Measurements from ENCODE around the gene DNAJC7. TPM values are rescaled to one million over a fixed set of nuclear protein-coding genes. Genes with fewer than 3 reads are reported as not detected.
A peak's percentile ranks its signal among the peaks of the same experiment; 100 is the strongest.

The DNAJC7 gene
- total and polyA plus RNA-seq, 9 of the 15 experiments (the other 6 are each of a cell fraction or from before 2014, with no cell fraction given), result 85.8 to 262 (median 157) TPM

DNA sequence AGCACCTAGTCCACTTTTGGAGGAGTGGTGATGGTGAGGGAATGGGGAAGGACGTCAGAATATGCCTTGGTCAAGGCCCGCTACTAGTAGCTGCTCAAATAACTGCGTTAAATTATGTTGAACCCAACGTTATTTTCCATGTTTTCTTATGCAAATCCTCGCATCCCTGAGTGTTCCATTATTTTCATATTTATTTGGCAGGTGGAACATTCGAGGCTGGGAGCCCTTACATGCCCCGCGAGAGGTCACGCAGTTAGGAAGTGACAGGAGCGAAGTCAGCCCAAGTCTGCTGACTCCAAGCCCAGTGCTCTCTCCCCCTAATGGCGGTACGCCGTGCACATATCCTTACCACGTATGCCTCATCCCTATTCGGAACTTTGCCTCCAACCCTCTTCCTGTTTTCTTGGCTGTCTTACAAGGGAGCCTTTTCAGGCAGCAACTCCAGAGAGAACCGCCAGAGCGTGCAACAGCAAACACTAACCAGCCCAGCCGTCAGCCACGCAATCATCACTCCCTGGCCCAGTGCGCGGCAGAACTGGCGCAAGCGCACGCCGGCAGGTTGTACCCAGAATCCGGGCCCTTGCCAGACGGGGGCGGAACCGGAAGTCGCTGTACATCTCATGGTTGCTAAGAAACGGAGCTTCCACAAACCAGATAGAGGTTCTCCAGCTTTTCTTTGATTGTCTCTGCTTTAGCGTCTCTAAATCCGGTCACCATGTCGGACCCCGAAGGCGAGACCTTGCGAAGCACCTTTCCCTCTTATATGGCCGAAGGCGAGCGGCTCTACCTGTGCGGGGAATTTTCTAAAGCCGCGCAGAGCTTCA lies 87.0 kb downstream of the DNAJC7 start, which contains the start of gene ODAD4 (continued):
- TF ChIP-seq CHD1 (IDR thresholded peaks at IDR 0.05; ENCODE audit: low read length) (peak; percentile 45), SREBF1 (IDR thresholded peaks at IDR 0.05; ENCODE audit: borderline replicate concordance, low read depth, low read length) (no peak), E2F8 (IDR thresholded peaks at IDR 0.05; ENCODE audit: low read depth, partially characterized antibody) (peak; percentile 62), POLR3A (IDR thresholded peaks at IDR 0.05; ENCODE audit: borderline replicate concordance, extremely low read depth, insufficient read depth, insufficient read length) (no peak), RBM17 (IDR thresholded peaks at IDR 0.05; ENCODE audit: borderline replicate concordance, low read depth, low read length) (no peak), DMBX1 (CRISPR knock-in tag; IDR thresholded peaks at IDR 0.05; ENCODE audit: borderline replicate concordance) (0 out of 2 replicates have a peak, but pooled peaks have one; percentile 24), TCF7 (IDR thresholded peaks at IDR 0.05; ENCODE audit: borderline replicate concordance) (no peak), ARID2 (IDR thresholded peaks at IDR 0.05) (no peak), HIVEP1 (CRISPR knock-in tag; IDR thresholded peaks at IDR 0.05) (no peak), ILF3 (IDR thresholded peaks at IDR 0.05; ENCODE audit: borderline replicate concordance) (no peak; the same call in 1 of the 2 replicates), ZNF3 (CRISPR knock-in tag; IDR thresholded peaks at IDR 0.05) (peak; percentile 86), SIN3B (IDR thresholded peaks at IDR 0.05; ENCODE audit: low read depth) (no peak)
- TF ChIP-seq, protein P1, sequence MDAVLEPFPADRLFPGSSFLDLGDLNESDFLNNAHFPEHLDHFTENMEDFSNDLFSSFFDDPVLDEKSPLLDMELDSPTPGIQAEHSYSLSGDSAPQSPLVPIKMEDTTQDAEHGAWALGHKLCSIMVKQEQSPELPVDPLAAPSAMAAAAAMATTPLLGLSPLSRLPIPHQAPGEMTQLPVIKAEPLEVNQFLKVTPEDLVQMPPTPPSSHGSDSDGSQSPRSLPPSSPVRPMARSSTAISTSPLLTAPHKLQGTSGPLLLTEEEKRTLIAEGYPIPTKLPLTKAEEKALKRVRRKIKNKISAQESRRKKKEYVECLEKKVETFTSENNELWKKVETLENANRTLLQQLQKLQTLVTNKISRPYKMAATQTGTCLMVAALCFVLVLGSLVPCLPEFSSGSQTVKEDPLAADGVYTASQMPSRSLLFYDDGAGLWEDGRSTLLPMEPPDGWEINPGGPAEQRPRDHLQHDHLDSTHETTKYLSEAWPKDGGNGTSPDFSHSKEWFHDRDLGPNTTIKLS (IDR thresholded peaks at IDR 0.05; ENCODE audit: borderline replicate concordance, low read depth), result peak; percentile 95
- TF ChIP-seq, protein P2, sequence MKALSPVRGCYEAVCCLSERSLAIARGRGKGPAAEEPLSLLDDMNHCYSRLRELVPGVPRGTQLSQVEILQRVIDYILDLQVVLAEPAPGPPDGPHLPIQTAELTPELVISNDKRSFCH (CRISPR knock-in tag; IDR thresholded peaks at IDR 0.05), result no peak
- TF ChIP-seq, protein P2 (tag; IDR thresholded peaks at IDR 0.05), result peak; percentile 22; the same call in 1 of the 2 replicates
- TF ChIP-seq, protein P3, sequence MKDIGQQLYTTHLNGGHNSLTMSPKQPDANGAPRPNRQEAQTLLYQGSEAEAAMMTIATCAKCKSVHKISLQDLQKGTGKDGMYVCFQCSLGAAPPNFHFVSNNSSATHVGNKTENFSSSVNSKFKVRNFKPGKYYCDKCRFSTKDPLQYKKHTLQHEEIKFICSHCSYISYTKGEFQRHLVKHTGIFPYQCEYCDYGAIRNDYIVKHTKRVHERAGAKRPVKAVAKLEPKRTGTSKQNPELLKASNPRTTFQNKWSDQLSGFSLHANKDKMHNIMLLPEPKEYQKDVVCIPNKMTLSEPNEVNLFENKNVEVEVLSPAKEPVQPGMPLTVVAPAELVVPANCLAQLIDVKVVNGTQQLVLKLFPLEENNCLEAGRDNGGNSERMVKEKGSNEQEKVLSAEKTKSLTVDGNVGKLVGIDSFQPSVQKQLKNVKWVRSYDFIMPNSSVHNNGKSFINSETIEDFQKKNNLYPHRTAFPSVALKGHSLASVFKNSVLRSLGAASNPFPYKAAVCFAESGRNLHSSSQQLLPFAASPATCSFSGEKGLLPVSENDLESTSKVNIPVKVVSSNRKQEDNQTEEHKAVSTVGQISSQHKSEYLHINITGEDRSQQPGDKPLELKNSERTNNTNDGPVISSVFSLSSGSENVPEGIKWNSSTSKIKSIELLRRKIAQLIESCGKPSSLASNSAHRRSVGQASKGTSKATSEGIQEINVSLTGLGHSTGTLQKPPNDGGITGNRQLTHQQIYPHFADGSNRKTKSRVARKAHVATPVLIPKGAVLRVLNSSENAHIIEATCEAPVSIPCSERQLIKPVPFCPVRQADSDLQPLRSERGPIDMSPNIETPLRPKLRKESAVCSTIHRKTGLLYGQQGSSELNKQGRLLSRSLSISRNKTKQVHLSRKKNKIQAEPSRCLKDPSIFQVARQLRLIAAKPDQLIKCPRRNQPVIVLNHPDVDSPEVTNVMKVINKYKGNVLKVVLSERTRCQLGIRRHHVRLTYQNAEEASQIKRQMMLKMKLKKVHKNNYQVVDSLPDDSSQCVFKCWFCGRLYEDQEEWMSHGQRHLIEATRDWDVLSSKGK (CRISPR knock-in tag; IDR thresholded peaks at IDR 0.05), result no peak
